ENCODE measurements around the gene S100A11. TPM values are rescaled to one million over a fixed set of nuclear protein-coding genes. Genes with fewer than 3 reads are reported as not detected.
A peak's percentile ranks its signal among the peaks of the same experiment; 100 is the strongest.

The S100A11 gene
- total RNA-seq, 1 donor from 2014 or later = 1,471 TPM

DNA sequence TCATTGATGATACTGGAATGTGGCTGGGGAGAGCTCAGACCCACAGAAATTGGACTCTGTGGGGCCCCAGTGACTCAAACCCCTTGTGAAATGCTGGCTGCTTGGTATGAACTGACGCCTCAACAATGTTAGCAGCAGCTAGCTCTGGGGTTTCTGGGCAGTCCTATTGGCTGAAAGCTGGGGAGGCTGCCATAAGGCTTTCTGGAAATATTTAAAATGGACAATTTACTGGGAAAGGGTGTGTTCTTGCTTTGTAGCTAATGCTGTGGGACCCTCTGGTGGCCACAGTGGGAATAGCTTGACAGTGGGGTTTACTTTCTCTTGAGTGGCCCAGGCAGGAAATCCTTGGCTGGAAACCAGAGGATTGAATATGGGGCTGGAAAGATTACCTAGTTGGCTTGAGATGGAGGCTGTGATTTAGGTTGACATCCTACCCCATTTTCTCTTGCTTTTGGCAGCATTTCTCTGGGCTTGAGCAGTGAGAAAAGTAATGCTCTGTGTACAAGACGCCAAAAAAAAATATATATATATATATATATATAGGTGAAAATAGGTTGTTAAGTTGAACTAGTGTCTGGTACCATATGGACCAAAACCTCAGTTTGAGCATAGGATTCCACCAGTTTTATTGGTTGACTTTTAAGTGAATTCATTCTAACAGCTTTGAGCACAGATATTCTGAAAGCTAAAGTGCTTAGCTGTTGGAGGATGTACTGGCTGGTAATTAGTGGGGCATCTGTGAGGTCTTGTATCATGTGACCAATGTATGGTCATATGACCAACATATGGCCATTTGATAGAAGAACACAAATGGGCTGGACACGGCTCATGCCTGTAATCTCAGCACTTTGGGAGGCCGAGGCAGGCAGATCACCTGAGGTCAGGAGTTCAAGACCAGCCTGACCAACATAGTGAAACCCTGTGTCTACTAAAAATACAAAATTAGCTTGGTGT is 34.9 kb downstream of the S100A11 start:
- DNase-seq (ENCODE audit: low spot score) = peak; percentile 90

DNA sequence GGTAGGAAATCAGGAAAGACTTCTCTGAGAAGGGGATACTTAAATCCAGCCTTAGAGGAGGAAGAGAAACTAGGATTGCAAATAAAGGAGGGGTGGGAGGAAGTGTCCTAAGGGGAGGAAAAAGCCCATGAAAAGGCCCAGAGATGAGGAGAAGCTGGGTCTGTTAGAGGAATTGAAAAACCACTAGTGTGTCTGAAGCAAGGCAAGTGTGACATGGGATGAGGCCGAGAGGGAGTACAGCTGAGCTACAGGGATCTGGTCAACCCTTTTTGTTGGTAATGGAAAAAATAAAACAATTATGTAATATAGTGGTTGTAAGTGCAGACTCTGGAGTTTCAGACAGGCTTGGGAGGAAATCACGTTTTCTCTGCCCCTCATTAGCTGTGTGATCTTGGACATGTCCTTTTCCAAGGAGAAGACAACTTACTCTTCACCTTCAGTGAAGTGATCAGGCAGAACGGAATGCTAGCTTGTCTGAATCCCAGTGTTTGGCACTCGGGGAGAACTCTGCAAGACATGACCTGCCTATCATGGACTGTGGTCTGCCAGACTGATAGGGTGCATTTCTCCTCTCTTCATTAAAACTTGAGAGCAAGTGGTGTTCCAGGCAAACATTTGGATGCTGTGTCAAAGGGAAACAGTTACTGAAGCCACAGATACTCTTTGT is 35.7 kb downstream of the S100A11 start:
- DNase-seq (ENCODE audit: low spot score) = no peak

DNA sequence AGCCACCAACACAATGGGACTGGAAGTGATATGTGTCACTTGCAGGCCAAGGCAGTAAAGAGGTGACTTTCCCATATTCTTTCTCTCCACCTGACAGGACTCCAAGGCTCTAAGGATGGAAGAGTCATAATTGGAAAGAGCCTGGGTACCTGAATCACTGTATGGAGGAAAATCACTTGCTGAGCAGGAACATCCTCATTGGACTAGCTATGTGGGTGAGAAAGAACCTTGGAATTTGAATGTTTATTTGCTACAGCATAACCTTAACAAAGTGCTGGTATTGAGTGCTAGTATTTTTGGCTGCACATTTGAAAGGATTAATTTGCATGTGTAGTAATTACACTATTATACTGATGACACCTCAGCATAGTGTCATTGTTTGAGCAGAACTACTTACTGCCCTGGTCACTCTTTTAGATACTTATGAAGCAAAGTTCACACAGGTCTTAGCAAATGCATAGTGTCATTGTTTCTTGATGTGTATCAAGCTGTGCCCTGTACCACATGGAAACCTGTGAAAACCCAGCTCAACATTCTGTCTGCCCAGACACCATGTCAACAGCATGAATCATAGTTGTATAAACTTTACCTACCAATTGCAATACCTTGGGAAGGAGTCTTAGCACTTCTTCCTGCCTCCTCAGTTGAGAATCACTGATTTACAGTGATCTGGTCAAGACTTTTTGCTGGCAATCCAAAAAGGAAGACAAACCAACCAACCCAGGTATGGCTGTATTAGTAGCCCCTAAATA is 38.0 kb downstream of the S100A11 start:
- no peak for DNase-seq (ENCODE audit: low spot score)

DNA sequence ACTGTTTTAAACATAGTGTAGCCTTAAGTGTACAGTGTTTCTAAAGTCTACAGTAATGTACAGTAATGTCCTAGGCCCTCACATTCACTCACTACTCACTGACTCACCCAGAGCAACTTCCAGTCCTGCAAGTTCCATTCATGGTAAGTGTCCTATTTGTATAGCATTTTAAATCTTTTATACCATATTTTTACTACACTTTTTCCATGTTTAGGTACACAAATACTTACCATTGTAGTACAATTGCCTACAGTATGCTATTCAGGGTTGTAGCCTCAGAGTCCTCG is 39.6 kb downstream of the S100A11 start:
- no peak for DNase-seq (ENCODE audit: low spot score)

DNA sequence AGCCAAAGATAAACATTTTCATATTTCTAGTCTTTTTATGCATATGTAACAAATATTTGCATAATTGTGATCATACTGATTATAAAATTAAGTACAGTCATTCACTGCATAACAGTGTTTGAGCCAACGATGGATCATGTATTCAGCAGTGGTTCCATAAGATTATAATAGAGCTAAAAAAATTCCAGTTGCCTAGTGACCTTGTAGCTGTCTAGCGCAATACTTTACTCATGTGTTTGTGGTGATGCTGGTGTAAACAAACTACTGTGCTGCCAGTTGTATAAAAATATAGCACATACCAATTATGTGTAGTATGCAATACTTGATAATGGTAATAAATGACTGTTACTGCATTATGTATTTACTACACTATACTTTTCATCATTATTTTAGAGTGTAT is 41.0 kb downstream of the S100A11 start:
- DNase-seq (ENCODE audit: low spot score) = no peak

DNA sequence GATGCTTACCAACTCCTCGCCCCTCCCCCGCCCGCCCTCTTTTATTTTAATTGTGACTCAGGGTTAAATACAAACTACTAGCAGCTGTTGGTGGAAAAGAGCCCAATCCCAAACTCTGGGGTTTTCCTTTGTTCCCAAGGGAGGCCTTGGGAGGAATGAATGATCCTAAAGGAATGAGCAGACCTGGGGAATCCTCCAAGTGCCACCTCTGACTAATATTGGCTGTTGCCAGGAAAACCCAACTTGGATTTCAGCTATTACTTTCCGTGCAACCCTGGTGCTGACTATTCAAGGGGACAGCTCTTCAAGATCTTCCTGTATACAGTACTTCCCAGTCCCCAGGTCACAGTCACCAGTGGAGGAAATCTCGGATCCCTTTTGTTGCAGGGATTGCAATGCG is 41.8 kb downstream of the S100A11 start:
- DNase-seq (ENCODE audit: low spot score) = no peak

DNA sequence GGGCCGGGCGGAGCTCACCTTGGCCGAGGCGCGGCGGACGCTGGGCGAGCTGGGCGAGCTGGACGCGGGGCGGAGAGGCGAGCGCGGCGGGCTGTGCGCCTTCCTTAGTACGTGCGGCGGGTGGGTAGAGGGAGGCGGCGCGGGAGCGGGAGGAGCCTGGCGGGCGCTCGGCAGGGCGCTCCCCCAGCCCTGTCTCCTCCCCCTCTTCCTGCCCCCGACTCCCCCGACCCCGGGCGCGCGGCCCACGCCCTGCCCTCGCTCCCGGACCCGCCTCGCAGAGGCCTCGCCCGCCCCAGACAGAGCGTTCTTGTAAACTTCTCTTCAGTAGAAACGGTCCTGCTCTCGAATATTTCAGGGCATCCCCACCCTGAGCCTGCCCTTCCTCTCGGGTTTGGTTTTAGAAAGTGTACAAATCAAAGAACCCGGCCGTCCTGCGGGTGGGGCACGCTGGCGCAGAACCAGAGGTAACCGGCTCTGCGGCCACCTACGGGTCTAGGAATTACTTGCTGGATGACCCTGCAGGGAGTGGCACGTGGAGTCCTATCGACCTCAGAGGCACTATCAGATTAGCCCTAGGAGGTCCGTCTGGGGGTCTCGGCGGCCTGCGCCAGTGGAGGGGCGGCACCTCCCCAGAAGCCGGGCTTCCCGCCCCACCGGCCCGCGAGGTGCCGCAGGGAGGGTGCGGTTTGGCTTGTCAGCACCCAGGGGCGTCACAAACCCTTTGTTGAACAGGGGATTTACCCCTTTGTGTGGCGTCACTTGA is 42.9 kb downstream of the S100A11 start, which contains the start of gene S100A10:
Gene S100A10, minus strand, starts transcription at position 126 of the 763 bp plus-strand sequence. CDS start 7,629 bp downstream, outside the sequence.
- DNase-seq (ENCODE audit: low spot score) = peak; percentile 87

DNA sequence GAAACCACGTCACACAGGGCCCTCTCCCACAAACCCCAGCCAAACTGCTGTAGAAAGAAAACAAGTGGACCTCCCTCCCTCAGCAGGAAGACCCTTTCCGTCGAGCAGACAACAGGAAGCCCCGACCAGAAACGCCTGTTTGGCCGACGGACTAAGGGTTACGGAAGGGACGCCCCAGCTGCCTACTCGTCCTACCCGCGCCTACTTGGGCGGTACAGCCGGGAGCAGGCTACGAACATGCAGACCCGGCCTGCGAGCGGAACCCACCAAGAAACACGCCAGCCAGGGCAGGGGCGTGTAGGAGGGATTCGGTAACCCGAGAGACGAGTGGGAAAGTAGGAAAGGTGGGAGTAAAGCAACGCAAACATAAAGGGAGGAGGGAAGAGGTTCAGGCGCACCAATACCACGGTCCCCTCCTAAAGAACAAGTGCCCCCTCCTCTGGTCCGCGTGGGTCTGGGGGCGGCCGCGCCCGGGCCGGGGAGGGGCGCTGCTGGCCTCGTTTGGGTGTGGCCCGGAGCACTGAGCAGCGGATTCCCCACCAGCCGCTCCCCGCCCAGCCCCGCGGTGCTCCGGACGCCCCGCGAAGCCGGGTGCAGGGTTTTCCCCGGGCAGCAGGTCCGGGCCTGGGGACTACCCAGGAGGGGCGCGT is 43.6 kb downstream of the S100A11 start:
- DNase-seq (ENCODE audit: low spot score) = no peak

DNA sequence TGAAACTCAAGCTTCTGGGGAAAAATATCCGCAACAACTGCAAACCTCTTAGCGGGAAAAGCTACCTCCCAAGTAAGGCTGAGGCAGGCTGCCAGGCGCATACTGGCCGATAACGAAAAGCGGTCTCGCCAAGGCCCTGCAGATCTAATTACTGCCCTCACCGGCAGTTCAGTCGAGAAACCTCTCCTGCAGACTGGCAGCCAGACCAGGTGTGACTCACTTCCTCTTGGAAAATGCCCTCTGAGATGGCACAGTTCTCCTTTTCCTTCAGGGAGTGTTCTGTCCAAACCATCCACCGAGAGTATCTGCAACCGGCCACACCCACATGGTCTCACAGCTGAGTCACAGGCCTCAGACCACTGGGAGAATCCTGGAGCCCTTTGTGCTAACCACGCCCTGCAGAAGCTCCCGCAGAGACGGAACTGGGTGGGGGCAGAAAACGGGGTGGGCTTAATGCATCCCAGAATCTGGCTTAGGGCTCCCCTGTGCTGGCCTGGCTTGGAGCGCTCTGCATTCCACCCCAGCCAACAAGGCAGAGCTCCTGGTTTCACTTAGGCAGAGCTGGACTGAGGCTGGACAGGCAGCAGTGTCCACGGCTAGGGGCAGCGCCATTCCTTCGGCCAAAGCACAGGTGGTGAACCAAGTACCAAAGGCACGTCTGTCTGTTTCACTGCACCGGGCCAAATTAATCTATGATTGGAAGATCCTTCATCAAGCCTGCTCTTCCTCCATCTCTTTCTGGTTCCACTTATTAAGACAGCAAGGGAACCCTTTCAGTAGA is 44.3 kb downstream of the S100A11 start:
- peak; percentile 73 for DNase-seq (ENCODE audit: low spot score)

DNA sequence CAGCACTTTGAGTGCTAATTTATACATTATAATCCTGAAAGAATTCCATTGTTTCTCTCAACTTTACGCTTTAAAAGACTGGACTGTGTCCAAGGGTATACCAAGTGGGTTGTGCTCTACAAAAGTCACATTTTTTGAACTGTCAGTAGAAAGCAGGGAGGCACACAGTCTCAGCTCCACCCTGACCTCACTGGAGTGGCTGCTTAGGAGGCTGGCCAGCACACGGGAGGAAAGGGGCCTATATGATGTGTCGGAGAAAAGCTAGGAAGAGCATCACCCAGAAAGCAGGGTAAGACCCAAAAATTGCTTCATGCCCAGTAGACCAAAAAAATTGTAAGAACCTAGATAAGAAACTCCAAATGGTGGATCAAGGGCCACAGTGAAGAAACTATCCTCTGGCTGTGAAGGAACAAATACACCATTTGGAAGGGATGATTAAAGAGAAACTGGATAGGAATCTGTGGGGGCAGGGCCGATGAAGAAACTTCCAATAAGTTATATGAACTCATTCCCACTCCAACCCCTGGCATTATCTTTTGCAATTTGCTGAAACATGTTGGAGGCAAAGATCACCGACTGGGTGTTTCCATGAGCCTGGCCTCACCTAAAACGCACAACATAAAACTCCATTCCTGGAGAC is 45.0 kb downstream of the S100A11 start:
- DNase-seq (ENCODE audit: low spot score) = no peak

DNA sequence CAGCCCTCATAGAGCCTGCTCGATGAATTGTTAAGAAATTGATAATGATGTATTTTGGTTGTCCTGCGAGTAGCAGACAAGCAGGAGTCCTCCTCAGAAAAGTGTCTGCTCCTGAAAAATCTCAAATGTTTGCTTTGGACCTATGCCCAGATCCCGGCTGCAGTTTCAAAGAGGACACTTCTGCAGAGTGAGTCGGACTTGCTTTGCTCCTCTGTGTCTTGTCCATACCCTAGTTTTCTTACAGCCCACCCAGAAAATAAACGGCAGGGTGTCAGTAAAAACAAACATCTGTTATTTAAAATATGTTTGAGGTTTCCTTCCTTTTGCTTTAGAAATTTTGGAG is 46.0 kb downstream of the S100A11 start:
- DNase-seq (ENCODE audit: low spot score) = peak; percentile 62

DNA sequence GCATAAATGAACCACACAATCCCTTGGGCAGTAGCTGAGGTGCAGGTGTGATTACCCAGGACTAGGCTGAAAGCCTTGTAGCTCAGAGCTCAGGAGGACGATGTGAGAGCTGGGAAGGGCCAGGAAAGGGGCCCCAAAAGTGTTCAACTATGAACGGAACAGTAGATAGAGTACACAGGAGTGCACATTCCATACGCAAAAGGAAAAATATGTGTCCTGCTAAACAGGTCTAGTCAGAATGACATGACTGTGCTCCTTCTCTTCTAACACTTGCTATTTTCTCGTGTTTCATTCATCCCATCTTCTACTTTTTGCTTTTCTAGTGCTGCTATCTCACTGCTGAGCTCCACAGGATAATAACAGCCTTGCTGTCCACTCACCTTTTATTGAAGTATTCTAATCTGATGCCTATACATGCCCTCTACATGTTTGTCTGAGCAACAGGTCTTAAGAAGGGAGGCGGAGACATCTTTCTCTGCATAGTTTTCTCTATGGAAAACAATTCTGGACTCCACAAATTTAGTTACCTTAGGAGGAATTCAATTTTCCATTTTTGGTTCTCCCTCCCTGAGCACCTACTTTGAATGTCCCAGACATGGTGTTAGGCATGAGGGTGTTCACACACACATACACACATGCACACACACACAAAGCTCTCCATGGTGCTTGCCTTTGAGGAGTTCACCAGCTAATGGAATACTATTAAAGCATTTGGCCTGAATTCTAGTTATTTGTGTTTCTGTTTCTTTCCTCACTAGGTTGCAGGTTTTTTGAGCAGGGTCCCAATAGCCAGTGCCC is 46.5 kb downstream of the S100A11 start:
- DNase-seq (ENCODE audit: low spot score) = no peak

DNA sequence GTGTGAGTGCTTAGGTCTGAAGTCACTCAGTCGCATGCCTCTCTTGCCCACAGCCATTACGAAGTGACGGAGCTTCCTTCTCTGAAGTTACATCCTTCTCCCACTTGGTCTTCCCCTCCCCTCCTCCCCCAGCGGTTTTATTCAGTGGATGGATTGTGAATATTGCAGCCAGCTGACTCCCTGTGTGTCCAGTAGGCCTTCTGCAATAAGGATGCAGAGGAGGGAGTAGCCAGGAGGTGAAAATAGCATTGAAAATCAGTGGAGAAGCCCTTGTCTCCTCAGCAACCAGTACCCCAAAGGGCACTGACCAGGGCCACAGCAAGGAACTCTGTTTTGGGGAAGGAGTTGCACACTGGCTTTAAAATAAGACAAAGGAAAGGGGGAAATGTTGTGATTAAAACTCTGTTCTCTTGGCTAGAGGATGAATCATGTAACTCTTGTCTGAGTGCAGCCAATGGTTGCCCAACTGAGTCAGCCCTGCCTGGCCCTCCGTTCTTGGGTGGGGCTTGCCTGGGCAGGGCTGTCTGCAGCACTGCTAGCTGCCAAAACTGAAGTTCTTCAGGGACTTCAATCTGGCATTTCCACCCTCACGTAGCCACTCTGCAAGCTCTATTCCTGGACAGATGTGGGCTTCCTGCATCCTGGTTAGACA is 47.5 kb downstream of the S100A11 start:
- DNase-seq (ENCODE audit: low spot score) = peak; percentile 77

DNA sequence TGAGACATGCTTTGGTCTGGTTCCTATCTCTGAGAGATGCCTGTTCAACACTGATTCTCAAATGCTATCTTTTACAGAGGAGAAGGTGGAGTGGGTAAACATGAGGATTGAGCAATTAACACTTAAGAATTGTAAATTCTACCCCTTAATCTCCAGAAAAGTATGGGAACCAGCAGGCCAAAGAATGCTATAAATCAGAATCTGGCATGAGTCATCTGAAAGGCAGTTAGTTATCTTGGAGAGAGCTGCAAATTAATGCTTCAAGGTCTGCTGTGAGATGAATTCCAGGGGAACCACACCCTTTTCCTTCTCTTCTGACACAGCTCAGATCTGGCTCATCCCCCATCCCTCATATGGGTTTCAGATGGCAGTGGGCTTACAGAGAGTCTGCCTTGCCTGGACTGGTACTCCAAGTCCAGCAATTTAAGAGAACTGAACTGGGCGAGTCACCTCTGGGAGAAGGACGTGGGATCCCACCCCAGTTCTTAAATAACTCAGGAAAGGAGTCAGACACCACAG is 48.3 kb downstream of the S100A11 start:
- no peak for DNase-seq (ENCODE audit: low spot score)

DNA sequence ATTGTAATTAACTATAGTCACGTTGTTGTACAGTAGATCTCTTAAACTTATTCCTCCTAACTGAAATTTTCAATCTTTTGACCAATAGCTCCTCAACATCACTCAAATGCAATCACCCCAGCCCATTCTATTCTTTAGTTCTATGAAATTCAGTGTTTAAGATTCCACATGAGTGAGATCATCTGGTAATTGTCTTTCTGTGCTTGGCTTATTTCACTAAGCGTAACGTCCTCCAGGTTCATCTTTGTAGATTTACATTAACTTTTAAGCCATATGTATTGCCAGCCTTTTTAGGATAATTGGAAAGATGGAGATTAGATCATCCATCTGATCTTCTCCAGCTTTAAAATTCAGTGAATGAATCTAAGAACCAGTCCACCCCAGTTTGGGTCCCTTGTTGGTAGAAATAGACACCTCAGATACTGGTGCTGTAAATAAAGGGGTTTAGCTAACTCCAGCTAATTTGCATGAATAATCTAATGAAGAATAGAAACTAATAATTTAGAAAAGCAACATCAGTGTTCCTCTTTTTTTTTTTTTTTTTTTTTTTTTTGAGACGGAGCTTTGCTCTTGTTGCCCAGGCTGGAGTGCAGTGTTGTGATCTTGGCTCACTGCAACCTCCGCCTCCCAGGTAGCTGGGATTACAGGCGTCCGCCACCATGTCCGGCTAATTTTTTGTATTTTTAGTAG is 50.2 kb downstream of the S100A11 start:
- DNase-seq (ENCODE audit: low spot score) = no peak

DNA sequence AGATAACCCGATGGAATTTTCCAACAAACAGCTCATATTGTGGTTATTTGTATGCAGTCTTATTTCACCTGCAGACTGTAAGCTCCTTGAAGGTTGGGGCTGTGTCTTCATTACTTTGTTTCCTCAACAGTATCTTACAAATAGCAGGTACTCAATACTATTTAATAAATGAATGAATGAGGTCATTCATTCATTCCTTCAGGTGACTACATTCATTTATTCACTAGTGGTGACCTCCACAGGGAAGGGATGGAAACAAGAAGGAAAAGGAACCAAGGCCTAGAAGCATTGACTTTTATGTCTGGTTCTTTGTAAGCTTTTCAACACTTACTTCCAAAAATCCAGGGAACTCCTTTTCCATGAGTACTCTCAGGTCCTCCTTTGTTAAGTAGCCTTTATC is 51.0 kb downstream of the S100A11 start:
- DNase-seq (ENCODE audit: low spot score) = no peak

DNA sequence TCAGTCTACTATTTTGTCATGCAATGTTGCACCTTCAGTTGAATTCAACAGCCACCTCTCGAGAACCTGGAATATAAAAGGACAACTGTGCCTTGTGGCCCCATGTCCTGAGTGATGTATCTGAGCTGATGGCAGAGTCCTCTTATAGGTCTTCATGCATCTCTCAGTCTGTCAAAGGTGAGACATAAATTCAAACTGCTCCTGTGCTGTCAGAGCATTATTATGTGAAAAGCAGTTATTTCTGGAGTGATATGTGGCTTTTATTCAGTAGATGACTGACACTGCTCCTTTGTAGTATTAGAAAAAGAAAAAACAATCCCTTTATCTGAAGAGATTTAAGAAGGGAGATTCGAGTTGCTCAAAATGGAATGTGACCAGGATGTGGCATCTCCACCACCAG is 51.5 kb downstream of the S100A11 start:
- DNase-seq (ENCODE audit: low spot score) = no peak

Measured in ureter (tissue), 1 donor.